Nephron progenitor cell (in vitro differentiated cells): ENCODE measurements around the gene MTR.
A peak's percentile ranks its signal among the peaks of the same experiment; 100 is the strongest.

Source experiments
- DNase-seq: peaks from one replicate; pipeline ENCODE4 v3.0.0; 2021
- H3K27ac Mint-ChIP-seq: 2 replicates; pipeline ENCODE4 v1.8.0; 2021; ENCODE audit warnings: mild to moderate bottlenecking, moderate library complexity, mixed read lengths
- H3K27me3 Mint-ChIP-seq: 2 replicates; pipeline ENCODE4 v1.8.0; 2021; ENCODE audit warnings: mild to moderate bottlenecking, low read depth, mixed read lengths; ENCODE audit not compliant: poor library complexity
- H3K36me3 Mint-ChIP-seq: 2 replicates; pipeline ENCODE4 v1.8.0; 2021; ENCODE audit warnings: low read depth, mixed read lengths
- H3K4me1 Mint-ChIP-seq: 2 replicates; pipeline ENCODE4 v1.8.0; 2021; ENCODE audit warnings: mixed read lengths
- H3K4me3 Mint-ChIP-seq: 2 replicates; pipeline ENCODE4 v1.8.0; 2021; ENCODE audit warnings: mild to moderate bottlenecking, moderate library complexity, mixed read lengths
- H3K9me3 Mint-ChIP-seq: 2 replicates; pipeline ENCODE4 v1.8.0; 2021; ENCODE audit warnings: mild to moderate bottlenecking, moderate library complexity, mixed read lengths
- TF ChIP-seq, protein P1 (sequence below): fragments of 200-600 bp; sonication (generic); IDR thresholded peaks from 2 replicates; pipeline ENCODE4 v1.5.0; 2021; ENCODE audit warnings: antibody characterized with exemption

MTR gene

DNA sequence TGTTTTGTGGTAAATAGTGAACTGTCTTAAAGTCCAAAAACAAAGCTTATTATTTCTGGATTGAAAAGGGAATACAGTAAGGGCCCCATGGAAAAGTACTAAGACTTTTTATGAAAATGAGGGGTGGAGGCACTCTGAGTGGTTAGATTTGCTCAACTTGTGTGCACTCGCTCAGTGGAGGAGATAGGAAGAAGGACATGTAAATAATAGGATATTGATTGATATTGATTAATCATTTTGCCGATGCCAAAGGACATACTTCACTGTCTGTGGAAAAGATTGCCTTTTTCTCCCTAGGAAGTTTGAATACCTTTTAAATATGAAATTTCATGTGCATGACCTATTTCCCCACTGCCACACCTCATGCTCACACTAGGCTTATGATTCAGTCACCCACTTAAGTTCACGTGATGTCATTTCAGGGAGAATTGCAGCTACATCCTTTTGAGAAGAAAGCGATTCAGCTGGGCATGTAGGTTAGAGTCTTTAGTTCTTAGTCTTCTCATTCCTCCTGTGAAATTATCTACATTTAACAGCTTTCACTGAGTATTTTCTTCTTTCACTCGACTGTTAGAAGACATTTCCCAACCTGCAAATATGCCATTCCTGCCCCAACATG is 5.0 kb downstream of the MTR start:
- H3K4me3 Mint-ChIP-seq = no peak overlapping the region
- TF ChIP-seq, protein P1, sequence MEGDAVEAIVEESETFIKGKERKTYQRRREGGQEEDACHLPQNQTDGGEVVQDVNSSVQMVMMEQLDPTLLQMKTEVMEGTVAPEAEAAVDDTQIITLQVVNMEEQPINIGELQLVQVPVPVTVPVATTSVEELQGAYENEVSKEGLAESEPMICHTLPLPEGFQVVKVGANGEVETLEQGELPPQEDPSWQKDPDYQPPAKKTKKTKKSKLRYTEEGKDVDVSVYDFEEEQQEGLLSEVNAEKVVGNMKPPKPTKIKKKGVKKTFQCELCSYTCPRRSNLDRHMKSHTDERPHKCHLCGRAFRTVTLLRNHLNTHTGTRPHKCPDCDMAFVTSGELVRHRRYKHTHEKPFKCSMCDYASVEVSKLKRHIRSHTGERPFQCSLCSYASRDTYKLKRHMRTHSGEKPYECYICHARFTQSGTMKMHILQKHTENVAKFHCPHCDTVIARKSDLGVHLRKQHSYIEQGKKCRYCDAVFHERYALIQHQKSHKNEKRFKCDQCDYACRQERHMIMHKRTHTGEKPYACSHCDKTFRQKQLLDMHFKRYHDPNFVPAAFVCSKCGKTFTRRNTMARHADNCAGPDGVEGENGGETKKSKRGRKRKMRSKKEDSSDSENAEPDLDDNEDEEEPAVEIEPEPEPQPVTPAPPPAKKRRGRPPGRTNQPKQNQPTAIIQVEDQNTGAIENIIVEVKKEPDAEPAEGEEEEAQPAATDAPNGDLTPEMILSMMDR = no peak
- no peak overlapping the region for H3K27ac Mint-ChIP-seq
- no peak for DNase-seq
- no peaks in the 10 kb centered on the region for H3K9me3 Mint-ChIP-seq
- peaks cover 54% of the 10 kb centered on the region for H3K4me1 Mint-ChIP-seq
- H3K36me3 Mint-ChIP-seq = peaks cover 25% of the 10 kb centered on the region
- H3K27me3 Mint-ChIP-seq = no peaks in the 10 kb centered on the region

DNA sequence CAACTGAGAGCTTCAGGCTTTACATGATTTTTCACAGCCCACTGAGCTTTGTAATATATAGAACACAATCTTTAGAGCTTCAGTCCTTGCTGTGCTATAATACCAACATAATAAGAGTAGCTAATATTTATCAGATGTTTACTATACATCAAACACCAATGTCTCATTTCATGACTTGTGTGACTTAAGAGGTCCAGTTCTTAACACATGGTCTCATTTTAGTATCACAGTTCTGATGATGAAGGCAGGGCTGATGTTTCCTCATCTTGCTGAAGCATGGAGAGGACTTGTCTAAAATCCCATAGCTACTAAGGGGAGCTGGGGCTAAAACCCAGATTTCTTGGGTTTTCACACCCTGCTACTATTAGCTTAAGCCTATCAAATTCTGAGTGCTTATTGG is 5.5 kb downstream of the MTR start:
- Mint-ChIP-seq H3K4me1 (peaks cover 54% of the 10 kb centered on the region), H3K9me3 (no peaks in the 10 kb centered on the region), H3K27me3 (no peaks in the 10 kb centered on the region), H3K36me3 (peaks cover 28% of the 10 kb centered on the region), H3K27ac (no peak overlapping the region), H3K4me3 (no peak overlapping the region)
- DNase-seq = no peak
- TF ChIP-seq, protein P1 = no peak

DNA sequence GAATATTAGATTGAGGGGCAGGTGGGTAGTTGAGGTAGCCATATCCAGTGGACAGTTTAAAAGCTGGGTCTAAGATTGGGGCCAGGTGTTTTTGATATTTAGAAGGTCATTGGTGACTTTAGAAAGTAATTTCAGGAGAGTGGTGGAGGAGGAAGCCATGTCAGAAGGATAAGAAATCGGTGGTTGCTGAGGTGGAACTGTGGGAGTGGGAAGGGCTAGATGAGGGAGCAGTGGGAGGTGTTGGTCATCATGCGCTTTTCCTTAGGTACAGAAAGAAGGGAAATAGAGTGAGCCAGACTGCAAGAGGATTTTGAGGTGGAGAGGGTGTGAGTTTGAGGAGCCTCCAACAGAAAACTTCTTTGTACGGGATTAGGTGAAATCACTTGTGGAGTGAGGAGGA is 7.2 kb downstream of the MTR start:
- Mint-ChIP-seq H3K4me1 (peaks cover 40% of the 10 kb centered on the region), H3K27ac (peak overlapping the region; percentile 31)

DNA sequence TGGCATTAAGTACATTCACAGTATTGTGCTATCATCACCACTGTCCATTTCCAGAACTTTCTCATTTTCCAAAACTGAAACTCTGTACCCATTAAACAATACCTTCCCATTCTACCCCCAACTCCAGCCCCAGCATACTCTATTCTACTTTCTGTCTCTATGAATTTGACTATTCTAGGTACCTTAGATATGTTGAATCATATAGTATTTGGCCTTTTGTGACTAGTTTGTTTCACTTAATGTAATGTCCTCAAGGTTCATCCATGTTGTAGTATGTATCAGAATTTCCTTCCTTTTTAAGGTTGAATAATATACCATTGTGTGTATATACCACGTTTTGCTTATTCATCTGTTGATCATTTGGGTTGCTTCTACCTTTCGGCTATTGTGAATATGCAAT is 11.5 kb downstream of the MTR start:
- Mint-ChIP-seq H3K9me3 (no peaks in the 10 kb centered on the region), H3K36me3 (peaks cover 59% of the 10 kb centered on the region), H3K27me3 (no peaks in the 10 kb centered on the region), H3K4me1 (peaks cover 11% of the 10 kb centered on the region), H3K4me3 (no peak overlapping the region), H3K27ac (no peak overlapping the region)
- no peak for DNase-seq
- TF ChIP-seq, protein P1 = no peak

More for the DNA sequence above, 7.2 kb downstream of the MTR start:
- Mint-ChIP-seq H3K36me3 (peaks cover 32% of the 10 kb centered on the region), H3K9me3 (no peaks in the 10 kb centered on the region), H3K27me3 (no peaks in the 10 kb centered on the region), H3K4me3 (no peak overlapping the region)
- no peak for DNase-seq
- TF ChIP-seq, protein P1 = no peak

DNA sequence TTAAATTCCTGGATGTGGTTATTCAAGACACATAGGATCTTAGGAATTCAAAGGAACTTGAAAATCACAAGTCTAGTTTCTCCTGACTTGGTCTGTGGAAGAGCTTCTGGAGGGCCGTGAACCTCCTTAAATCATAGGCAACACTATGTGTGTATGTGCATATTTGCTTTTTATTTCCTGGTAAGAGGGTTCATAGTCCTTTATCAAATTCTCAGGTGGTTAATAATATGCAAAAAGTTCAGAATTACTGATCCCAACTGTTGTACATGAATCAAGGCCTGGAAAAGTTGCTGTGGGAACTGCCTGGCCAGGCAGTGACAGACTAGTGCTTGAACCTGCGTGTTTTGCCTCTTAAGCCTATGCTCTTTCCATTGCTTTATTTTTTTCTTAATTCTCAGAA is 12.9 kb downstream of the MTR start:
- Mint-ChIP-seq H3K9me3 (no peaks in the 10 kb centered on the region), H3K27me3 (no peaks in the 10 kb centered on the region), H3K4me3 (no peak overlapping the region), H3K36me3 (peaks cover 60% of the 10 kb centered on the region), H3K27ac (no peak overlapping the region), H3K4me1 (no peaks in the 10 kb centered on the region)
- no peak for DNase-seq
- TF ChIP-seq, protein P1 = no peak

DNA sequence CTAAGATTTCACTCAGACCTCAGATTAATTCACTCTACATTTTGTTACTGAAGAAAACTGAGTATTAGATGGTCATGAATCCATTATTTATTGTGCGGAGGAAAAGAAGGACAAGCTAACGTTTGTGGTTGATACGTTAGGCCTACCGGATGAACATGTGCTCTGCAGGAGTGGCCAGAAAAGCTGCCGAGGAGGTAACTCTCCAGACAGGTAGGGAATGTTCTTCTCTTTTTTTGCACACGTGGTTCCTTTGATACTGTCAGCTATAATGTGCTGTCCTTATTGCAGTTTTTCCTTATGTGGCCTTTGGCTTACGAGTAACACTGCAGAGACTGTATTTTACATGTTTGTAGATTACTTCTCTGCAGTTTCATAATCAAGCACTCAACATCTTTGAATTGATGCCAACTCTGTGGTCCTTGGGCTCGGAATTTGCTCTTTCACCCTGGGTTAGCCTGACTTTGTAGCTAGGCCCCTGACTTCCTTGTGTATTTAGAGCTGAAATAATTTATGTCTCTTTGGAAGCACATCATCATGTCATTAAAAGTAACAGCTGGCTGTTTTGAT is 13.6 kb downstream of the MTR start:
- Mint-ChIP-seq H3K4me1 (no peaks in the 10 kb centered on the region), H3K4me3 (no peak overlapping the region), H3K27me3 (no peaks in the 10 kb centered on the region), H3K9me3 (no peaks in the 10 kb centered on the region), H3K27ac (no peak overlapping the region), H3K36me3 (peaks cover 57% of the 10 kb centered on the region)
- TF ChIP-seq, protein P1 = no peak
- no peak for DNase-seq
